Measurements from ENCODE around the gene UBAP1L.
"Not testable (repeated sequence)": the region's sequence is repeated elsewhere in the genome, so short reads cannot be mapped to it uniquely, and the experiment has no call there.

Gene UBAP1L

GRCh38 chr15:65062061-65062460, 52.9 kb downstream of the UBAP1L start:
- DNase-seq = no peak

- DNase-seq = no peak
Observed at GRCh38 chr15:65060641-65061397, 54.2 kb downstream of the UBAP1L start.

GRCh38 chr15:65059931-65060596, 54.9 kb downstream of the UBAP1L start:
- DNase-seq = no peak

DNA sequence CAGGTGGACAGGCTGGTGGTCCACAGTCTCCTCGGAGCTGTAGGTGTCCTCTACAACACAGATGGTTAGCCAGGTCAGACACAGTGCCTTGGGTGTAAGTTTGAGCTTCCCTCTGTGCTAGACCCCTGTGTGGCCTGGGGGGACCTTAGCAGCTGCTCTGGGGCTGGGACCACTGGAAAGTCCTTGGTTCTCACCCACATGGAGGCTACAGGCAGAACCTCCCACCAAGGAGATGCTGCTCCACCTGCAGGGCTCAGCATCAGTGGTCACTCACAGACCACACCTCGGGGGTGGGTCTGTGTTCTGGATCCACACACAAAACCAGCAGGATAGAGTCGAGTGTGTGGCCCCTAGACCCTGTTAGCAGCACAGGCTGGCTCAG, 55.6 kb downstream of the UBAP1L start:
- DNase-seq = no peak

DNA sequence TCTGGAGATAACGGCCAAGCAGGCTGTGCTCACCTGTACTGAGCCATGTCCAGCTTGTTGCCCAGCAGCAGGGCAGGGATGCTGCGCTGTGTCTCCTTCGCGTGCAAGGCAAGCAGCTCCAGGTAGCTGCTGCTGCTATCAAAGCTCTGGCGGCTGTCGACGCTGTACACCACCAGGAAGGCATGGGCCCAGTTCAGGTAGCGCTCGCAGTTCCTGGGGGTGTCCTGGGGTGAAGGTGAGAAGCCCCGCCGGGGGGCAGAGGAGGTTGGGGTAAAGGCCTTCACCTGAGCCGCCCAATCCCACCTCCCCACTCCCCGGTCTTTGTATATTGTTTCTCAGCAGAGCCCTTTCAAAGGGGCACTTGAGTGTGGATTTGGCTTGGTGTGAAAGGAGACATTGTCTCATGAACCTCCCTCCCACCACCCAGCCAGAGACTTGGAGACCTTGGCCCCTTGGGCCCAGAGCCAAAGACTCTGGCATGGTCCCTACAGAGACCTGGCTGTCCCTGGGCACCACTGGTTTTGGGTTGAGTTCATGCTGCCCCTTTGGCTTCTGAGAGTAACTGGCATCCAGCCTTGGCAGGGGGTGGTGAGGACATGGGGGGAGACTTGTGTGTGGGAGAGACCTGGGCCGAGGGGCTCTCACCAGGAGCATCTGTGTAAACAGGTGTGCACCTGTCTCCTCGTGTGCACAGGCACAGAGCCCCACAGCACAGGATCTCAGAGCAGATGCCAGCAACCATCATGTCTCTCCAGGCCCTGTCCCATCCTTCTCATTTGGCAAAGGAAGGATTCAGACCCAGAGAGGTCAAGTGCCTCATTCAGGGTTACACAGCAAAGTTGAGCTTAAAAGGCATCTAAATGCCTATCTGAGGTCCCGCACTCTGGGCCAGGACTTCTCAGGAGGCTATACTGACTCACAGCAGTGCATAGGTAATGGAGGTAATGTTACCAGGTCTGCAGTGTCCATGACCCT, 56.3 kb downstream of the UBAP1L start:
- DNase-seq = no peak

DNA sequence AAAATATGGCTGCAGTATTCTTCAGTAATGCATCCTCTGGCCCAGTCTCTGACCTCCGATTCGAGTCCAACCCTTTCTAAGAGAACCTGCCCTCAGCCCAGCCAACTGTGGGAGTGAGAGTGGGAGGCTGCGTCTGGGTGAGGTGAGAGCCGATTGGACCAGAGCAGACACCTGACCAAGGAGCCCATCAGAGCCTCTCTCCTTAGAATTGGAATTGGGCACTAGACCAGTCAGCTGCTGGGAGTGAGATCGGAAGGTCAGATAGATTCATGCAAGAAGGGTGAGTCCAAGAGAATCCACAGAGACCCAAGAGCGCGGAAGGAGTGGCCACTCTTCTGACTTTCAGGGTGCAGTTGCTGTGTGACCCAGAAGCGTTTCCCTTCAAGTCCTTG, 57.5 kb downstream of the UBAP1L start:
- DNase-seq = no peak

DNA sequence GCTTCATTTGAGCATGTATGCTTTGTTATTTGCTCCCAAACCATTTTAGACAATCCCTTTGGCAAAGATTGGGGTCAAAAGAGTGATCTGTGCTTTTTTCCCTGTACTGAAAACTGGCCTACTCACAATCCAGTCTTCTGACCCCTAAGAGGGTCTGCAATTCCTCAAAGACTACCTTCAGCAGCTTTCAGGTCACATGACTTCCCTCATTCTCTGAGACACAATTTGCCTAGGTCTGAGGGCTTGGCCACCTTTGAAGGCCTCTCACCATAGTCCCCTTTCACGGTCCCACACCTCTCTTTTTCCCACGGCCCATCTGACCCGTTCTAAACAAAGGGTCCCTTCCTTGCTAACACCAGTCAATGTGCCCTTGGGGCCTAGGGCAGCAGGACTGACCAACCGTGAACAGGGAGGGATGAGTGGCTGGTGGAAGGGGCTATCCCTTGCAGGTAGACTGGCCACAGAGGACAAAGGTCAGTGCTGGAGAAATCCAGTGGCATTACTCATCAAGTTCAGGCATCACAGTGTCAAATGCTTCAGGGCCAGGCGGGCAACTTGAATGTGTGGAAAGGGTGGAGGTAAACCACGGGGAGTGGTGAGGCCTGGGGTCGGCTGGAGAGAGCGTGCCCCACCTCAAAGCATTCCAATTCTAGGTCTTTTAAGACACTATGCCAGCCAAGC, 58.0 kb downstream of the UBAP1L start:
- no peak for DNase-seq

DNA sequence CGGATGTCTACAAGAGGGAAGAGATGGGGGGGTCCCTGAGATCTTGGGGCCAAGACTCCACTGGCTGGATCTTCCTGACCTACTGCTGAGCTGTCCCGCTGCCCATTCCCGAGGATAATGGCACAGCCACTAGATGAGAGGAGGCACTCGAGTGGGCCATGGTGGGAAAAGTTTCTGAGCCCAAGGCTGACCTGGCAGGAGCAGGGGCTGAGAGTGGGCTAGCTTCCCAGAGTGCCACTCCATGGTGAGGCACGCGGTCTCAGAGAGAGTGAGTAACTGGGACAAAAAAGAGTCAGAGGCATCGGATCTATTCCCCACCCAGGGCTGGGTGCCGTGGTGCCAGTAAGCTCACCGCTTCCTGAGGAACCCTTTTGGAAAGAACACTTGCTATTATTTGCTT, 58.9 kb downstream of the UBAP1L start:
- DNase-seq = no peak

GRCh38 chr15:65055201-65055870, 59.7 kb downstream of the UBAP1L start:
- no peak for DNase-seq

GRCh38 chr15:65054333-65055200, 60.4 kb downstream of the UBAP1L start:
- peak; percentile 53 for DNase-seq

- no peak for DNase-seq
Observed at GRCh38 chr15:65052956-65053355, 62.0 kb downstream of the UBAP1L start.

DNA sequence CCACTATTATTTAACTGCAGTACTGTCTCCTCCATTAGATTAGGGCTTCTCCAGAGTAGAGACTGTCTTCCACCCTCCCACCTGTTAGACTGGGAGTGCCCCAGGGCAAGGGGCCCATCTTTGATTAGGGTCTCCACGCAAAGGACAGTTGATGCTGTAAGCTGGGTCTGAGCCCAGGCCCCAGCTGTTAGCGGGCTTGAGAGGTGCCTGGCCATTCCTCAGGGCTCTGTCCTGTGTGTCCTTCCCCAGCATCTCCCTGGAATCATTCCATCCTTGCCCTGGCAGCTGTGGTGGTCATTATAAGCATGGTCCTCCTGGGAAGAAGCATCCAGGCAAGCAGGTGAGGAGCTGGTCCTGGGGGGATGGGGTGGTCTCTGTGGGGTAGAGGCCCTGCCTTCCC, 63.7 kb downstream of the UBAP1L start:
- DNase-seq = no peak

- DNase-seq = no peak
Observed at GRCh38 chr15:65050270-65050669, 64.7 kb downstream of the UBAP1L start.

DNA sequence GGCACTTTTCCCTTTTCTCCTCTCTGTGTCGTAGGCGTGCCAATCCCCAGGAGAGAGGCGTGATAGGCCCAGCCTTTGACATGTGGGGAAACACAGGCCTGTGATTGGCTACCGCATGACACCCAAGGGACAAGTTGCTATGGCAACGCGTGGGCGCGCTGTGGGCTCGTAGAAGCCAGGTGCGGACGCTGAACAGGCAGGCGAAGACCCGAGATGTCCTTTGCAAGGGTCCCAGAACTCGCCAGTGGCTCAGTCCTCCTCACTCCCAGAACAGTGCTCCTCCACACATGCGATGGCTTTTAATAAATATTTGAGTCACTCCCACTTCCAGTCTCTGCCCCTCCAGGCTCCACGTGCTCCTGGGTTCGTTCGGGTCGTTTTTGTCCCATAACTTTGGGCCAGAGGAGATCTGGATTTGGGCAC, 65.6 kb downstream of the UBAP1L start:
- peak; percentile 90 for DNase-seq

GRCh38 chr15:65048241-65048640, 66.8 kb downstream of the UBAP1L start:
- DNase-seq = no peak

- no peak for DNase-seq
Observed at GRCh38 chr15:65044724-65045481, 70.1 kb downstream of the UBAP1L start, which contains the start of gene SLC51B. Gene SLC51B (plus strand): TSS chr15:65045387. CDS start chr15:65050005, 4,618 bp downstream.

- not testable (repeated sequence) for DNase-seq
Observed at GRCh38 chr15:65044218-65044617, 70.8 kb downstream of the UBAP1L start.

DNA sequence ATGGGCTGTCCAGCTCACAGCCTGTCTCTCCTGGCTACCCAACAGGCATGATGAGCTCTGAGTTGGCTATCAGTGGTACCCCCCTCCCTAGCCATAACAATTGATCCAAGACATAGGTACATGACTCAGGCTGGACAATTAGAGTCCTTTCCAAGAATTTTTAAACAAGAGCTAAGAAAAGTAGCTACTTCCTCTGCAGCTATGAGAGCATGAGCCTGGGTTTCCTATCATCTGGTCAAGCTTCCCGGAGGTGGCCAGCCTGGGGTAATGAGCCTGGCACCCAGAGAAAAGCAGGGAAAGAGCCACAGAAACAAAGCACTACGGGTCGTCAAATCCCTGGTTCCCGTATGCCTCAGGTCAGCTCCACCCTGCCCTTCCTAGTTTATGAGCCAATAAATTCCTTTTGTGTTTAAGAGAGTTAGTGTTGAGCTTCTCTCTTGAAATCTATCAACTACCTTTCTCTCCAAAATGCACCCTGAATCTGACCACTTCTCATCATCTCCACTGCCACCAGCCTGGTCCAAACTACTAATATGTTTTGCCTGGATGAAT, 72.1 kb downstream of the UBAP1L start:
- DNase-seq = no peak
